Kidney (tissue), 14 donors: Measurements from ENCODE around the gene OSGEPL1. TPM values are rescaled to one million over a fixed set of nuclear protein-coding genes. Genes with fewer than 3 reads are reported as not detected.
"Not testable (repeated sequence)": the region's sequence is repeated elsewhere in the genome, so short reads cannot be mapped to it uniquely, and the experiment has no call there.

ENCODE experiments used
- DNase-seq, 5 donors: peaks; one replicate each; pipeline ENCODE4 v3.0.0-alpha.2; 2013 to 2020
- FAIRE-seq: peaks from 2 replicates; lab custom pipeline; 2012; peaks lifted over from hg19 to GRCh38; lab: Jason Lieb, UNC
- H3K27ac ChIP-seq, 2 donors: one replicate each; pipeline ENCODE4 v1.7.0; 2013; ENCODE audit warnings: low read depth in 2 of 2, low read length in 2 of 2, inconsistent platforms in 1 of 2
- H3K27me3 ChIP-seq: one replicate; pipeline ENCODE4 v1.7.1; 2013; ENCODE audit warnings: low read length, inconsistent platforms; ENCODE audit not compliant: control insufficient read depth, insufficient read depth
- H3K36me3 ChIP-seq, 3 donors: one replicate each; pipeline versions ENCODE4 v1.7.0 to v1.7.1; 2013; ENCODE audit warnings: low read length in 3 of 3, control low read depth in 1 of 3, inconsistent platforms in 1 of 3; ENCODE audit not compliant: insufficient read depth in 3 of 3, control insufficient read depth in 2 of 3
- H3K4me1 ChIP-seq, 3 donors: one replicate each; pipeline versions ENCODE4 v1.7.0 to v1.7.1; 2013; ENCODE audit warnings: low read length in 3 of 3, inconsistent platforms in 1 of 3, low read depth in 1 of 3; ENCODE audit not compliant: control insufficient read depth in 2 of 3, insufficient read depth in 2 of 3
- H3K4me3 ChIP-seq, 3 donors: one replicate each; pipeline versions ENCODE4 v1.7.0 to v1.8.1; 2013; ENCODE audit warnings: low read length in 3 of 3, control low read depth in 1 of 3, inconsistent platforms in 1 of 3
- H3K9ac ChIP-seq, 3 donors: one replicate each; pipeline versions ENCODE4 v1.7.0 to v1.7.1; 2013; ENCODE audit warnings: low read length in 3 of 3, control low read depth in 1 of 3, inconsistent platforms in 1 of 3
- H3K9me3 ChIP-seq, 3 donors: one replicate each; pipeline versions ENCODE4 v1.7.0 to v1.7.1; 2013; ENCODE audit warnings: low read length in 3 of 3, control low read depth in 1 of 3, inconsistent platforms in 1 of 3; ENCODE audit not compliant: control insufficient read depth in 2 of 3, insufficient read depth in 1 of 3
- intact Hi-C: fragments of 100-400 bp; cut with DNase I; formaldehyde crosslinking; loops from one replicate; pipeline ENCODE4 v1.11.1; 2022
- polyA plus RNA-seq: library from polyadenylated mRNA; stranded (reverse); fragments of 350-450 nt; fragmentation: Illumina TruSeq; extraction: RNeasy Lipid Tissue Mini Kit (QIAGEN cat#74804); gene quantifications from one replicate; pipeline ENCODE4 v1.2.3, GENCODE V29; 2014; ENCODE audit warnings: low read depth, low replicate concordance; ENCODE audit not compliant: insufficient read depth
- total RNA-seq: library from RNA; stranded (reverse); fragmentation: NEBNext Ultra II Directional; extraction: Animal tissue kit (Norgen Biotek cat#: 25700); gene quantifications from one replicate; pipeline ENCODE4 v1.2.1, GENCODE V29; 2021
- TF ChIP-seq, protein P1 (sequence below): IDR thresholded peaks from 3 replicates; pipeline ENCODE4 v1.5.1; 2012; ENCODE audit warnings: mild to moderate bottlenecking, moderate library complexity, borderline replicate concordance; ENCODE audit not compliant: insufficient read depth; ENCODE audit errors: extremely low read depth
- donor health status: control.
- donor health status: control.
- donor health status: control.
- donor health status: control.
- donor health status: control.
- donor health status: DM: yes; HTN: yes; CAD: no.
- donor health status: Normal renal cell carcinoma (clear cell type).

Gene OSGEPL1
- total and polyA plus RNA-seq, 2 donors from 2014 or later, result 6.7 to 8.0 TPM

DNA sequence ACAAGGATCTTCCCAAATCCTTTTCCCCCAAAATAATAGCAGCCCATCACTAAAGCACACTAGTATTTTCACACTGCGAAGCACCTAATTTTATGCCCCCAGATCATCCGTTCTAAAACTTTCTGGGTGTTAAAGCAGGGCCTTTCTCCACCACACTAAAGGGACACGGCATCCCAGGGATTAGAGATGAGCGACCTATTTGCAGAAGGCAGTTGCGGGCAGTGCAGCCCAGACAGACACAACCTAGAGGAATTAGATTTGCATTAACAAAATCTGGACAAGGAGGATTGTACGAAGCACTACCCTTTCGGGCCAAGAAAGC is 402 bp downstream of the OSGEPL1 start:
- FAIRE-seq (no peak), DNase-seq (no peak)
- Histone ChIP-seq H3K27ac (peak overlapping the region; percentile 71 to 85), H3K9ac (peak overlapping the region; percentile 74 to 96 (median 88)), H3K27me3 (no peaks in the 10 kb centered on the region), H3K4me1 (peaks cover 0 to 5% (median 3%) of the 10 kb centered on the region in 3 donors), H3K4me3 (peak overlapping the region; percentile 94 to 99 (median 97)), H3K36me3 (peaks cover 2 to 6% (median 3%) of the 10 kb centered on the region in 3 donors), H3K9me3 (no peaks in the 10 kb centered on the region)
- intact Hi-C loops, result no loop called here
- TF ChIP-seq, protein P1, sequence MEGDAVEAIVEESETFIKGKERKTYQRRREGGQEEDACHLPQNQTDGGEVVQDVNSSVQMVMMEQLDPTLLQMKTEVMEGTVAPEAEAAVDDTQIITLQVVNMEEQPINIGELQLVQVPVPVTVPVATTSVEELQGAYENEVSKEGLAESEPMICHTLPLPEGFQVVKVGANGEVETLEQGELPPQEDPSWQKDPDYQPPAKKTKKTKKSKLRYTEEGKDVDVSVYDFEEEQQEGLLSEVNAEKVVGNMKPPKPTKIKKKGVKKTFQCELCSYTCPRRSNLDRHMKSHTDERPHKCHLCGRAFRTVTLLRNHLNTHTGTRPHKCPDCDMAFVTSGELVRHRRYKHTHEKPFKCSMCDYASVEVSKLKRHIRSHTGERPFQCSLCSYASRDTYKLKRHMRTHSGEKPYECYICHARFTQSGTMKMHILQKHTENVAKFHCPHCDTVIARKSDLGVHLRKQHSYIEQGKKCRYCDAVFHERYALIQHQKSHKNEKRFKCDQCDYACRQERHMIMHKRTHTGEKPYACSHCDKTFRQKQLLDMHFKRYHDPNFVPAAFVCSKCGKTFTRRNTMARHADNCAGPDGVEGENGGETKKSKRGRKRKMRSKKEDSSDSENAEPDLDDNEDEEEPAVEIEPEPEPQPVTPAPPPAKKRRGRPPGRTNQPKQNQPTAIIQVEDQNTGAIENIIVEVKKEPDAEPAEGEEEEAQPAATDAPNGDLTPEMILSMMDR, result no peak

- H3K9me3 ChIP-seq, H3K27me3 ChIP-seq, intact Hi-C loops, H3K4me1 ChIP-seq, H3K36me3 ChIP-seq, H3K4me3 ChIP-seq, FAIRE-seq, DNase-seq, H3K9ac ChIP-seq, H3K27ac ChIP-seq: not testable (repeated sequence)
These were observed 2.4 kb downstream of the OSGEPL1 start for GRCh38 chr2:189760154-189760553.

- TF ChIP-seq, protein P1, result no peak
- DNase-seq (no peak), FAIRE-seq (no peak)
- Histone ChIP-seq H3K9me3 (no peaks in the 10 kb centered on the region), H3K27me3 (no peaks in the 10 kb centered on the region), H3K4me1 (no peaks in the 10 kb centered on the region), H3K27ac (no peak overlapping the region), H3K36me3 (peaks cover 0 to 5% (median 5%) of the 10 kb centered on the region in 3 donors), H3K4me3 (no peak overlapping the region), H3K9ac (no peak overlapping the region)
- intact Hi-C loops, result no loop called here
These were observed 6.2 kb downstream of the OSGEPL1 start for GRCh38 chr2:189756311-189756952.

DNA sequence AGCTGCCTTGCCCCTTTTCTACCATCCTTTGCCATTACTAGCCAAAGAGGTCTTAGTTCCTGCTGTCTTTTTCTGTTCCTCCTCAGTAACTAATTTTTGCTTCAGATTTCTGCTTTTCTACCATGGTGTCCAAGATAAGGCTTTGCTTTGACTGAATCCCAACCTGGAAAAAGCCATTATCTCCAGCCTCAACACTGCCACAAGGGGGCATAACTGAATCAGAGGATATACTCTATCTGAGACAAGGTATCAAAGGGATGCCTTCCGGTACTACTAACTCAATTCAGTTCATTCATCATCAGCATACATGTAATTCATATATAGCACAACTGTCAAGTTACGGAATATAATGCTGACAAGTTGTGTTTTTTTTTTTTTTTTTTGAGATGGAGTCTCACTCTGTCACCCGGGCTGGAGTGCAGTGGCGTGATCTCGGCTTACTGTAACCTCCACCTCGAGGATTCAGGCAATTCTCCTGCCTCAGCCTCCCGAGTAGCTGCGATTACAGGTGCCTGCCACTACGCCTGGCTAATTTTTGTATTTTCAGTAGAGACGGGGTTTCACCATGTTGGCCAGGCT is 11.4 kb downstream of the OSGEPL1 start:
- Histone ChIP-seq H3K4me1 (no peaks in the 10 kb centered on the region), H3K36me3 (peaks cover 2 to 11% (median 7%) of the 10 kb centered on the region in 3 donors)
- no peak for FAIRE-seq

More for the DNA sequence above, 11.4 kb downstream of the OSGEPL1 start:
- TF ChIP-seq, protein P1, result peak; percentile 51
- Histone ChIP-seq H3K27ac (no peak overlapping the region), H3K27me3 (no peaks in the 10 kb centered on the region), H3K9me3 (no peaks in the 10 kb centered on the region), H3K9ac (no peak overlapping the region), H3K4me3 (no peak overlapping the region)
- peak in 3 of 5 donors; percentile 17 to 34 (median 18) for DNase-seq
- intact Hi-C loops, result no loop called here
